ENCODE results near the gene ATP5F1C. TPM values are rescaled to one million over a fixed set of nuclear protein-coding genes. Genes with fewer than 3 reads are reported as not detected.
"Not testable (repeated sequence)": the region's sequence is repeated elsewhere in the genome, so short reads cannot be mapped to it uniquely, and the experiment has no call there.

Gene ATP5F1C
- total RNA-seq = 153 and 165 TPM in 2 replicates

DNA sequence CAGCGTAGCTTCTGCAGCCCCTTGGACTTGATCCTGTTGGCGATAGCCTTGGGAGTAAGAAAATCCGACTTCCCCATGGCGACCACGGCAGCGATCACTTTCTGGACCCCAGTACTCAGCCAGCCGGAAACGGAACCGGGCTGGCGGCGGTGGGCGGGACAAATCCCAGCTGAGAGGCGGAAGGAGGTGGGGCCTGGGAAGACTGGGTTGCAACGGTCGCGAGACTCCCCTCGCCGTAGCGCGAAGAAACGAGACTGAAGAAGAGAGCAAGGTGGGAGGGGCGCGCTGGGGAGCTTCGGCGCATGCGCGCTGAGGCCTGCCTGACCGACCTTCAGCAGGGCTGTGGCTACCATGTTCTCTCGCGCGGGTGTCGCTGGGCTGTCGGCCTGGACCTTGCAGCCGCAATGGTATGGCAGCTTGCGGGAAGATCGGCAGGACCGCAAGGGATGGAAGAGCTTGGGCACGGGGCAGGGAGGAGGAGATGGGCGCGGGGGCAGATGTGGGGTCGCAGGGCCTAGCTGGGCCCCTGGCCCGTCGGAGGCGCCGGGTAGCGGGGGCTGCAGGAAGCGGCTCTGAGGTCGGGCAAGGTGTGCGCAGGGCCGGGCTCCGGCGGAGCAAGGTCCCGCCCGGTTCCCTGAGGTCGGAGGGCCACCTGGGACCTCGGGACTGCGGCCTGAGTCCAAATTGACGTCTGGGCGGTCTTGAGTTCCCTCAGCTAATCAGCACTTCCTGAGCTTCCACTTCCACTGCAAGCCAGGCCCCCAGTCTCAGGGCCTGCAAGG lies at the start of gene ATP5F1C, which contains the start of gene KIN:
Gene ATP5F1C, plus strand, starts transcription at position 321 of the 782 bp plus-strand sequence. Its CDS starts 31 bp downstream, at position 352.
Gene KIN, minus strand, starts transcription at position 137 of the 782 bp plus-strand sequence. Its CDS starts 60 bp downstream, at position 77.
- Histone ChIP-seq H3K4me3 (ENCODE audit: low read depth, low read length) (peak within 1 kb of the TSS; percentile 68), H3K36me3 (ENCODE audit: control insufficient read depth, insufficient read depth, low read length) (peaks cover 2% of the 10 kb centered on the region), H3K27me3 (ENCODE audit: control insufficient read depth, insufficient read depth, low read length) (no peaks in the 10 kb centered on the region)
- TF ChIP-seq CTCF (IDR thresholded peaks at IDR 0.05; ENCODE audit: insufficient read depth, low read length, severe bottlenecking) = no peak
- FAIRE-seq = no peak
- DNase-seq (ENCODE audit: low read depth) = peak; percentile 86

DNA sequence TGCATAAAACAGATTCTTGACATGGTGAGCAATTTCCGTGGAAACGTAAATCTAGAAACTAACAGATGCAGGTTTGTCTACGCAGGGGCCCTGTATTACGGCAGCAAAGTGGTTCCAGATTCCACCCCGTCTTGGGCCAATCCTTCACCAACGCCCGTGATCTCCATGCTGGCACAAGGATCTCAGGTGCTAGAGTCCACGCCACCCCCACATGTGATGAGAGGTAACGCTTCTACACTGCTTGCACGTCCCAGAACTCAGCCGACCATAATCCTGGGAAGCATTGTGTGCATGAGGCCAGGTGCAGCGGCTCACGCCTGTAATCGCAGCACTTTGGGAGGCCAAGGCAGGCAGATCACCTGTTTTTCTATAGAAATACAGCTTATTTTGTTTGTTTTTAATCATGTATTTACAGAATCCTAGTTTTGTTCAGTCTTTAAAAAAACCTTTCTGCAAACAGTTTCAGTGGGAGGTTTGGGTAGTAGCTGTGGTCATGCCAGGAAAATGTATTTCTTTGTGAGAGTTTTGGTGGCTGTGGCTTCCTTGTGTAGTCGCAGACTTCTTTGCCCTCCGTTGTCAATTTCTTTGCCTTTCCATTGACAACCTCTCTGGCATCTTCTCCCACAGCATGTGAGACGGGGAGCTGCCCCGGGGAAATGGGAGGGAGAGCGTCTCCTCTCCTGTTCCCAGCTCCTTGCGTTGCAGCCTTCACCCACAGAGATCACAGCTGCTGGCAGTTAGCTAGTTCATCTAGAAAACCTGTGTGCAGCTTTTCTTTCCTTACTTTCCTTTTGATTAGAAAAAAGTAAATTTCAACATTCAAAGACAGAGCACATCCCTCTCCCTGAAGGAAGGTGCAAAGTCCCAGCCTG lies 49.2 kb upstream of the ATP5F1C start:
- Histone ChIP-seq H3K36me3 (ENCODE audit: control insufficient read depth, insufficient read depth, low read length) (no peaks in the 10 kb centered on the region), H3K4me3 (ENCODE audit: low read depth, low read length) (no peak overlapping the region), H3K27me3 (ENCODE audit: control insufficient read depth, insufficient read depth, low read length) (no peaks in the 10 kb centered on the region)
- no peak for TF ChIP-seq CTCF (IDR thresholded peaks at IDR 0.05; ENCODE audit: insufficient read depth, low read length, severe bottlenecking)
- DNase-seq (ENCODE audit: low read depth) = no peak
- FAIRE-seq = no peak

DNA sequence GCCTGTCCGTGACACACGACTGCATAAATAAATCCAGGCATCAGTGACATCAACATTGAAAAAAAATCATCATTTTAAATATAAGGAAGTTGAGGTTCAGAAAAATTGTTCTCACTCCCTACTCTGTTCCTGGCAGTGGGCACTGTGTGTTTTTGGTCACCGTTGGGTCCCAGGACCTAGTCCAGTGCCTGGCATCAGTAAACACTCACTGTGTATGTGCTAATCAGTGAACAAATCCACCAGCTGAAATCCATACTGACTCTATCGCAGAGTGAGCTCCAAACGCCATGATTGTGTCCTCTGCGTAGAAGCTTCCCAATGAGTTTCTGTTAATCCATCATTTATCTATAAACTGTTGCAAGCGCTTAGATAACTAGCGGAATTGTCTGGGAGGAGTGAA lies 43.7 kb upstream of the ATP5F1C start:
- no peak overlapping the region for H3K4me3 ChIP-seq (ENCODE audit: low read depth, low read length)
- H3K36me3 ChIP-seq (ENCODE audit: control insufficient read depth, insufficient read depth, low read length) = no peaks in the 10 kb centered on the region
- no peaks in the 10 kb centered on the region for H3K27me3 ChIP-seq (ENCODE audit: control insufficient read depth, insufficient read depth, low read length)
- no peak for DNase-seq (ENCODE audit: low read depth)
- no peak for FAIRE-seq
- TF ChIP-seq CTCF (IDR thresholded peaks at IDR 0.05; ENCODE audit: insufficient read depth, low read length, severe bottlenecking) = no peak

DNA sequence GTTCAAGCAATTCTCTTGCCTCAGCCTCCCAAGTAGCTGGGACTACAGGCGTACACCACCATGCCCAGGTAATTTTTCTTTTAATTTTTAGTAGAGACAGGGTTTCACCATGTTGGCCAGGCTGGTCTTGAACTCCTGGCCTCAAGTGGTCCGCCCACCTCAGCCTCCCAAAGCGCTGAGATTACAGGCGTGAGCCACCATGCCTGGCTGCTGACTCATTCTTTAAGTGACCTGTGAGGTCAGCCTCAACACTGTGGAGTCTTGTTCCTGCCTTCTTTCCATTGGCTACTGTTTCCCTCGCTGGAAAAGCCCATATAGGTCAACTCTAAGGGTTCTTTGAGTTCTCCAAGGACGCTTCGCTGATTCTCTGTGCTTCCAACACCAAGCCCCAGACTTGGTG lies 39.3 kb upstream of the ATP5F1C start:
- not testable (repeated sequence) for FAIRE-seq; H3K4me3 ChIP-seq (ENCODE audit: low read depth, low read length); H3K36me3 ChIP-seq (ENCODE audit: control insufficient read depth, insufficient read depth, low read length)

GRCh38 chr10:7750222-7750621 lies 37.8 kb upstream of the ATP5F1C start:
- Histone ChIP-seq H3K4me3 (ENCODE audit: low read depth, low read length) (no peak overlapping the region), H3K27me3 (ENCODE audit: control insufficient read depth, insufficient read depth, low read length) (no peaks in the 10 kb centered on the region), H3K36me3 (ENCODE audit: control insufficient read depth, insufficient read depth, low read length) (peaks cover 7% of the 10 kb centered on the region)
- no peak for DNase-seq (ENCODE audit: low read depth)
- no peak for TF ChIP-seq CTCF (IDR thresholded peaks at IDR 0.05; ENCODE audit: insufficient read depth, low read length, severe bottlenecking)
- no peak for FAIRE-seq

More for the DNA sequence above, 39.3 kb upstream of the ATP5F1C start:
- not testable (repeated sequence) for DNase-seq (ENCODE audit: low read depth); H3K27me3 ChIP-seq (ENCODE audit: control insufficient read depth, insufficient read depth, low read length)

GRCh38 chr10:7752251-7752650 lies 35.7 kb upstream of the ATP5F1C start:
- H3K36me3 ChIP-seq (ENCODE audit: control insufficient read depth, insufficient read depth, low read length) = peaks cover 7% of the 10 kb centered on the region
- FAIRE-seq = no peak
- no peak overlapping the region for H3K4me3 ChIP-seq (ENCODE audit: low read depth, low read length)

More at GRCh38 chr10:7752251-7752650, 35.7 kb upstream of the ATP5F1C start:
- no peak for TF ChIP-seq CTCF (IDR thresholded peaks at IDR 0.05; ENCODE audit: insufficient read depth, low read length, severe bottlenecking)
- DNase-seq (ENCODE audit: low read depth) = no peak
- H3K27me3 ChIP-seq (ENCODE audit: control insufficient read depth, insufficient read depth, low read length) = no peaks in the 10 kb centered on the region

All from bronchial epithelial cell (primary cell).